H7 (cell line): ENCODE results near the gene METTL18. TPM values are rescaled to one million over a fixed set of nuclear protein-coding genes. Genes with fewer than 3 reads are reported as not detected.
"Not testable (repeated sequence)": the region's sequence is repeated elsewhere in the genome, so short reads cannot be mapped to it uniquely, and the experiment has no call there.

ENCODE experiments used
- DNase-seq: peaks from one replicate; pipeline ENCODE4 v3.0.0; 2012
- H3K27me3 ChIP-seq: 2 replicates; pipeline ENCODE4 v1.6.0; 2011; ENCODE audit warnings: mild to moderate bottlenecking, low read length; ENCODE audit not compliant: control insufficient read depth, insufficient read depth
- H3K36me3 ChIP-seq: replicated peaks from 2 replicates; pipeline ENCODE4 v1.5.1; 2011; ENCODE audit warnings: low read length; ENCODE audit not compliant: control insufficient read depth, insufficient read depth
- H3K4me3 ChIP-seq: 2 replicates; pipeline ENCODE4 v1.5.1; 2011; ENCODE audit warnings: low read depth, mild to moderate bottlenecking, control low read depth, low read length, moderate library complexity; ENCODE audit not compliant: insufficient read depth
- total RNA-seq: library from RNA; depleted of rRNA; stranded (reverse); fragments of >200 nt; shearing (Covaris generic); gene quantifications from 2 replicates; pipeline ENCODE4 v1.2.3, GENCODE V29; 2014; rRNA removed

Gene METTL18
- total RNA-seq, result 8.1 and 9.4 TPM in 2 replicates

- Histone ChIP-seq H3K36me3 (no peaks in the 10 kb centered on the region; the same call in 1 of the 2 replicates), H3K27me3 (no peaks in the 10 kb centered on the region), H3K4me3 (peak within 1 kb of the TSS; percentile 96)
- DNase-seq, result peak; percentile 80
Observed at GRCh38 chr1:169794530-169795416, at the start of gene METTL18. Gene METTL18, minus strand, starts transcription at chr1:169794907. Its CDS starts 1,212 bp downstream, at chr1:169793695.

DNA sequence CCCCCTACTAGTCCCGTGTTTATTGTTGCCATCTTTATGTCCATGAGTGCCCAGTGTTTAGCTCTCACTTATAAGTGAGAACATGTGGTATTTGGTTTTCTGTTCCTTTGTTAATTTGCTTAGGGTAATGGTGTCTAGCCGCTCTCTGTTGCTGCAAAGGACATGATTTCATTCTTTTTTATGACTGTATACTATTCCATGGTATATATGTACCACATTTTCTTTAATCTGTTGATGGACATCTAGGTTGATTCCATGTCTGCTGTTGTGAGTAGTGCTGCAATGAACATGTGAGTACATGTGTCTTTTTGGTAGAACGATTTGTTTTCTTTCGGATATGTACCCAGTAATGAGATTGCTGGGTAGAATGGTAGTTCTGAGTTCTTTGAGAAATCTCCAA lies 44.2 kb upstream of the METTL18 start:
- DNase-seq, result no peak
- H3K36me3 ChIP-seq, result peaks cover 5% of the 10 kb centered on the region; the same call in 1 of the 2 replicates
- H3K4me3 ChIP-seq, result no peak overlapping the region
- no peaks in the 10 kb centered on the region for H3K27me3 ChIP-seq

GRCh38 chr1:169836198-169836597 lies 41.5 kb upstream of the METTL18 start:
- Histone ChIP-seq H3K27me3 (no peaks in the 10 kb centered on the region), H3K36me3 (peaks cover 5% of the 10 kb centered on the region; the same call in 1 of the 2 replicates), H3K4me3 (no peak overlapping the region)
- DNase-seq, result no peak

DNA sequence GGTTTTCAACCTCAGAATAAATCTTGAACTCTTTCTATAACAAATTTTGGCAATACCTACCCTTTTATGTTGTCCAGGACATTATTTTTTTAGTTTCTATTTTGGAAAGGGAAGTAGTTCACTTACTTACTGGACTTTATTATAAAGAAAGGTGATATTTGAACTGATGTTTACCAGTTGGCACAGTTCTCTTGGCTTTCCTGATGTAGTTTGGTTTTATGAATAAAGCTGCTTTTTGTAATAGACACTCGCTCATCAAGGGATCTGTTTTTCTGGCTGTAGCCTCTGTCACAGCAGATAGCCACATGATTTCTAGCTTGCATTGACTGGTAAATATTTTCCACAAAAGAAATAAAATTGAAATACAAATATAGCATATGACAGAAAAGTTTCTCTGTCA lies 40.9 kb upstream of the METTL18 start:
- Histone ChIP-seq H3K36me3 (peaks cover 5% of the 10 kb centered on the region; the same call in 1 of the 2 replicates), H3K27me3 (no peaks in the 10 kb centered on the region), H3K4me3 (no peak overlapping the region)
- DNase-seq, result no peak

DNA sequence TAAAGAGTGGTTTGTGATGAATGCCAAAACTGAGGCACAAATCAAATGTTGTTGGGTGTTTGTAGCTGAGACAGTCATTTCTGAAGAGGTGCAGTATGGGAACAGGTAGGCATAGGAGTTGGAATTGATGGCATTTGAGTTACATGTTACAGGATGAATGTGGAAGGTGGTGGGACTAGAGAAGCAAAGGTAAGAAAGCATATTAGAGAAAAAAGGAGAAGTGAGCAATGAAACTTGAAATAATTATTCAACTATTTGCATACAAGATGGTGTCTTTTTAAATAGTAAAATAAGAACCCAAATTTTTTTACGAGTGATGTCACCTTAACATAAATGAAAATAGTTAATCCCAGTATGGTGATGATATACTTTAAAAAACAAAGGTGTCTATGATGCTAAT lies 40.2 kb upstream of the METTL18 start:
- H3K36me3 ChIP-seq, result peaks cover 5% of the 10 kb centered on the region; the same call in 1 of the 2 replicates
- no peaks in the 10 kb centered on the region for H3K27me3 ChIP-seq
- DNase-seq, result no peak
- H3K4me3 ChIP-seq, result no peak overlapping the region

GRCh38 chr1:169833179-169833901 lies 38.6 kb upstream of the METTL18 start:
- H3K36me3 ChIP-seq, result peaks cover 6% of the 10 kb centered on the region
- H3K4me3 ChIP-seq, result no peak overlapping the region
- H3K27me3 ChIP-seq, result no peaks in the 10 kb centered on the region
- no peak for DNase-seq

- no peaks in the 10 kb centered on the region for H3K27me3 ChIP-seq
- DNase-seq, result no peak
- H3K36me3 ChIP-seq, result peaks cover 4% of the 10 kb centered on the region
- H3K4me3 ChIP-seq, result no peak overlapping the region
Observed at GRCh38 chr1:169829671-169830070, 35.0 kb upstream of the METTL18 start.

GRCh38 chr1:169824153-169824552 lies 29.4 kb upstream of the METTL18 start:
- Histone ChIP-seq H3K27me3 (no peaks in the 10 kb centered on the region), H3K36me3 (peaks cover 8% of the 10 kb centered on the region), H3K4me3 (no peak overlapping the region)
- DNase-seq, result no peak

- Histone ChIP-seq H3K4me3 (no peak overlapping the region), H3K36me3 (peaks cover 5% of the 10 kb centered on the region), H3K27me3 (no peaks in the 10 kb centered on the region)
- DNase-seq, result no peak
Observed at GRCh38 chr1:169821500-169821899, 26.8 kb upstream of the METTL18 start.

DNA sequence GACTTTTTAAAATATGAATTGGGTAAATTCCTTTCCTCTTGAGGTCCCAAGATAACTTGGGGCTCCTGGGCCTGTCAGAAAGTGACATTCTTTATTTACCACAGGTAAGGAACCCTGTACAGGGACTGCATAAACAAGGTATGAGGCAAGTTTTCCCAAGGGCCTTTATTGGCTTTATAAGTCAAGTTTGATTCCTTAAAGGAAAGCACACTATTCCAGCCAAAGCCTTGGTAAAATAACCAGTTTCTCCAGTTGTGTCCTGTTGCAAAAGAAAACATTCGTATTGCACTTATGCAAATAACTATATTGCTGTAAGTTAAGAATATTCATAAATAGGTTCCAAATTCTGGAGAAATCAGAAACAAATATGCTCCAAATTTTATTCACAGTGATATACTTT lies 21.9 kb upstream of the METTL18 start:
- no peak for DNase-seq

GRCh38 chr1:169814265-169814664 lies 19.6 kb upstream of the METTL18 start:
- DNase-seq, result no peak
- no peak overlapping the region for H3K4me3 ChIP-seq
- no peaks in the 10 kb centered on the region for H3K27me3 ChIP-seq
- H3K36me3 ChIP-seq, result peaks cover 1% of the 10 kb centered on the region; the same call in 1 of the 2 replicates

More for the DNA sequence above, 21.9 kb upstream of the METTL18 start:
- no peak overlapping the region for H3K4me3 ChIP-seq
- no peaks in the 10 kb centered on the region for H3K27me3 ChIP-seq
- H3K36me3 ChIP-seq, result peaks cover 1% of the 10 kb centered on the region; the same call in 1 of the 2 replicates

DNA sequence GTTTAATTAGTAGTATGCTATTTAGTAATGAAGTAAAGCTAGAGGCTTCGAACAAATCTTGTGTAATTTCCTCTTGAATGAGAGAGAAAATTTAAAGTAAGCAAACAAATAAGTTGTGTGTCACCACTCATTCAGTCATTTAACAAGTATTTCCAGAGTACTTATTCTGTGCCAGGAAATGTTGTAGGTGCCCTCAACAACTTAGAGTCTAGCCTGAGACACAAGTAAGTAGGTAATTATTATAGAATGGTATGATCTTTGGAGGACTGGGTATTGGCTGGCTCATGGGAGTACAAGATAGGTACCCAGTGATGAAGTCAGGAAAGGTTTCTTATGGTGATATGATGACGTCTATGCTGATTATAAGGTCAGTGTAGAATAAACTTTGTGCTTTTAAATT lies 17.4 kb upstream of the METTL18 start:
- Histone ChIP-seq H3K4me3 (no peak overlapping the region), H3K36me3 (peaks cover 1% of the 10 kb centered on the region; the same call in 1 of the 2 replicates), H3K27me3 (no peaks in the 10 kb centered on the region)
- no peak for DNase-seq

GRCh38 chr1:169811418-169812035 lies 16.8 kb upstream of the METTL18 start:
- H3K36me3 ChIP-seq, H3K27me3 ChIP-seq, H3K4me3 ChIP-seq, DNase-seq: not testable (repeated sequence)

- DNase-seq, result peak; percentile 39
- Histone ChIP-seq H3K36me3 (peaks cover 7% of the 10 kb centered on the region), H3K4me3 (no peak overlapping the region), H3K27me3 (no peaks in the 10 kb centered on the region)
Observed at GRCh38 chr1:169809370-169810095, 14.8 kb upstream of the METTL18 start.
